K562 (cell line): Measurements from ENCODE around the gene TUBG2. TPM values are rescaled to one million over a fixed set of nuclear protein-coding genes. Genes with fewer than 3 reads are reported as not detected.

Experiments
- ATF2 ChIP-seq: sonication (generic); formaldehyde crosslinking; IDR thresholded peaks from 2 replicates; pipeline ENCODE4 v1.8.1; 2022; ENCODE audit warnings: missing genetic modification reagents
- BRCA1 ChIP-seq, 2 experiments: fragments of 450-650 bp in 1 of 2; sonication (generic) in 1 of 2; formaldehyde crosslinking in 1 of 2; IDR thresholded peaks; 2 replicates each; pipeline versions ENCODE4 v1.5.0 to v1.6.1; 2017 to 2020; ENCODE audit warnings: mild to moderate bottlenecking in 1 of 2, missing genetic modification reagents in 1 of 2
- CBFA2T3 ChIP-seq: fragments of 450-650 bp; IDR thresholded peaks from 2 replicates; pipeline ENCODE4 v1.6.1; 2017
- CBX1 ChIP-seq: sonication (generic); IDR thresholded peaks from 2 replicates; pipeline ENCODE4 v1.6.1; 2016; ENCODE audit warnings: antibody characterized with exemption, low read depth, mild to moderate bottlenecking
- ERF ChIP-seq: fragments of 450-650 bp; formaldehyde crosslinking; IDR thresholded peaks from 2 replicates; pipeline ENCODE4 v1.4.0; 2020; ENCODE audit warnings: mild to moderate bottlenecking, mixed read lengths
- GATAD2B ChIP-seq: fragments of 450-650 bp; IDR thresholded peaks from 2 replicates; pipeline ENCODE4 v1.6.1; 2017; ENCODE audit warnings: mild to moderate bottlenecking, borderline replicate concordance
- GTF3C2 ChIP-seq: IDR thresholded peaks from 3 replicates; pipeline ENCODE4 v1.6.1; 2011; ENCODE audit warnings: borderline replicate concordance, mild to moderate bottlenecking, moderate library complexity; ENCODE audit not compliant: insufficient read length; ENCODE audit errors: extremely low read depth
- HNRNPUL1 ChIP-seq: fragments of 200-400 bp; formaldehyde crosslinking; IDR thresholded peaks from 2 replicates; pipeline ENCODE4 v1.6.1; 2017; ENCODE audit warnings: low read length
- HSF4 ChIP-seq: fragments of 250-450 bp; sonication (Bioruptor Pico); IDR thresholded peaks from 2 replicates; pipeline ENCODE4 v2.1.2; 2022; ENCODE audit warnings: mild to moderate bottlenecking, moderate library complexity, borderline replicate concordance
- REST ChIP-seq, 2 experiments: fragments of 450-650 bp; formaldehyde crosslinking in 1 of 2; IDR thresholded peaks; 2 replicates each; pipeline versions ENCODE4 v1.4.0 to v1.6.1; 2014 to 2020; ENCODE audit warnings: mild to moderate bottlenecking in 2 of 2, borderline replicate concordance in 1 of 2, low read depth in 1 of 2
- SREBF1 ChIP-seq: fragments of 150-350 bp; IDR thresholded peaks from 2 replicates; pipeline ENCODE4 v1.6.1; 2014; ENCODE audit warnings: antibody characterized with exemption, low read depth, low read length, borderline replicate concordance
- TAF7 ChIP-seq: fragments of 450-650 bp; IDR thresholded peaks from 2 replicates; pipeline ENCODE4 v1.6.1; 2016; ENCODE audit warnings: missing genetic modification characterization, missing compliant biosample characterization
- ZNF41 ChIP-seq: fragments of 250-450 bp; sonication (Bioruptor Pico); conservative IDR thresholded peaks from 2 replicates; pipeline ENCODE4 v1.4.0; 2020; ENCODE audit warnings: mild to moderate bottlenecking
- polyA plus RNA-seq, 8 experiments: library from polyadenylated mRNA; depleted of rRNA in 4 of 8; stranded (reverse) in 5 of 8; unstranded in 3 of 8; fragments of >200 nt; fragmentation: Nextera tagmentation in 2 of 8; fragmentation: Illumina TruSeq in 1 of 8; extraction: Ambion mirVana in 2 of 8; extraction: Trizol in 1 of 8; gene quantifications; 2 replicates each; pipeline versions ENCODE4 v1.2.1 to v1.2.3, GENCODE V29; 2011 to 2014; ENCODE audit warnings: inconsistent platforms in 1 of 8, missing spikeins in 1 of 8
- total RNA-seq, 7 experiments: library from RNA; depleted of rRNA in 6 of 7; stranded (reverse); fragments of >200 nt in 6 of 7; fragmentation: Illumina TruSeq in 2 of 7; extraction: Trizol in 2 of 7; gene quantifications; 2 replicates each; pipeline versions ENCODE4 v1.2.1 to v1.2.3, GENCODE V29; 2011 to 2021; ENCODE audit warnings: low replicate concordance in 1 of 7

Gene TUBG2
- total and polyA plus RNA-seq, 9 of the 15 experiments (the other 6 are each of a cell fraction or from before 2014, with no cell fraction given): 0.09 to 0.80 (median 0.24) TPM; not detected in 2

DNA sequence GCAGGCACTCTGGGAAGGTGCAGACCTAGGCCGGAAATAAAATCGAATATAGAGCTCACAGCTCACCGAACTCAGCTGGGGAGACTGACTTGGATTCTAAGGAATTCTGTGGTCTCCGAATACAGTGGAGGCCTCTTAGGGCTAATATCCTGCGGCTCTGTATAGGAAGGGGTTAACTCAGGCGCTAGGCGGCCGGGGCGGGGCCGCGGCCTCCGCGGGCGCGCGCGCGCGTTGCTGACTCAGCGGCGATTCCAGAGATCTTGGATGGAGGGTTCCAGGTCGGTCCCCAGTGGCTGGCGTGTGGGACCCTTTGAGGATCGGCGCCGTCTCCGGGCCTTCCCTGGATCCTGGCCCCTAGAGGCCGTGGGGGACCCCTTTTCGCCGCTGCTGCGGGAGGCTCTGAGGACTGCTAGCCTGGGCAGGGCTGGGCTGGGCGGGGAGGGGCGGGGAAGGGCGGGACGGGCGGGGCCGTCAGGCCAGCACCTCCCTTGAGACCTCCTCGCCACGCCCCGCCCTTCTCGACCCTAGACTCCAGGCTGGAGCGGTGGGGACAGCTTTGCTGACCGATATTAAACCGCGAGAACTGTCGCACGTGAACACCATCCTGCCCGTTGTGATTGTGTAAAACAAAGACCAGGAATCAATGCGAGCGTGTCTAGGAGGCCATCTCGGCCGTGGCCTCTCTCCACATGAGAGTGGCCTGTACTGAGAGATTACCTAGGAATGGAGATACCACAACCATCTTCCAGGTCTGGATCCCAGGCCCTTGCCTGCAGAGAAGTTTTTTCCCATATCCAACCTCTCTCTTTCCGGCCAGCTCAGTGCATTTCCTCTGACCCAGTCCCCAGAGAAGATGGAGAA, 19.1 kb downstream of the TUBG2 start (continued):
- TF ChIP-seq ZNF41 (CRISPR knock-in tag): no peak
- peak; percentile 76 for TF ChIP-seq CBFA2T3
- no peak for TF ChIP-seq TAF7
- no peak for TF ChIP-seq HNRNPUL1
- TF ChIP-seq GATAD2B: 0 out of 2 replicates have a peak, but pooled peaks have one; percentile 52
- TF ChIP-seq CBX1: 0 out of 2 replicates have a peak, but pooled peaks have one; percentile 48
- no peak for TF ChIP-seq ERF
- TF ChIP-seq ATF2 (CRISPR knock-in tag): no peak
- 0 out of 2 replicates have a peak, but pooled peaks have one; percentile 2 for TF ChIP-seq REST (IDR thresholded peaks at IDR 0.05; ENCODE audit: borderline replicate concordance)
- TF ChIP-seq REST (CRISPR knock-in tag; IDR thresholded peaks at IDR 0.05; ENCODE audit: low read depth): no peak
- no peak for TF ChIP-seq HSF4 (CRISPR knock-in tag)
- TF ChIP-seq BRCA1 (IDR thresholded peaks at IDR 0.05): no peak
- TF ChIP-seq BRCA1 (CRISPR knock-in tag; IDR thresholded peaks at IDR 0.05): no peak
- TF ChIP-seq GTF3C2: no peak
- no peak for TF ChIP-seq SREBF1
